T-helper 1 cell treated with Interleukin-12 subunit alpha and Interleukin-12 subunit beta and Interleukin-4 antibody, amounts not matched to agents 30 ng/mL and 1 ng/mL, for 36 hours (primary cell): ENCODE measurements around the gene PCSK5. TPM values are rescaled to one million over a fixed set of nuclear protein-coding genes. Genes with fewer than 3 reads are reported as not detected.
"Not testable (repeated sequence)": the region's sequence is repeated elsewhere in the genome, so short reads cannot be mapped to it uniquely, and the experiment has no call there.

Experiments
- intact Hi-C: fragments of 100-400 bp; cut with micrococcal nuclease; formaldehyde crosslinking; loops from one replicate; pipeline ENCODE4 v1.15.1; 2024
- total RNA-seq: library from RNA; stranded (reverse); gene quantifications from 2 replicates; pipeline ENCODE4 v1.2.3, GENCODE V29; 2022

PCSK5 gene
- total RNA-seq, 1 donor from 2014 or later = 7.1 TPM

DNA sequence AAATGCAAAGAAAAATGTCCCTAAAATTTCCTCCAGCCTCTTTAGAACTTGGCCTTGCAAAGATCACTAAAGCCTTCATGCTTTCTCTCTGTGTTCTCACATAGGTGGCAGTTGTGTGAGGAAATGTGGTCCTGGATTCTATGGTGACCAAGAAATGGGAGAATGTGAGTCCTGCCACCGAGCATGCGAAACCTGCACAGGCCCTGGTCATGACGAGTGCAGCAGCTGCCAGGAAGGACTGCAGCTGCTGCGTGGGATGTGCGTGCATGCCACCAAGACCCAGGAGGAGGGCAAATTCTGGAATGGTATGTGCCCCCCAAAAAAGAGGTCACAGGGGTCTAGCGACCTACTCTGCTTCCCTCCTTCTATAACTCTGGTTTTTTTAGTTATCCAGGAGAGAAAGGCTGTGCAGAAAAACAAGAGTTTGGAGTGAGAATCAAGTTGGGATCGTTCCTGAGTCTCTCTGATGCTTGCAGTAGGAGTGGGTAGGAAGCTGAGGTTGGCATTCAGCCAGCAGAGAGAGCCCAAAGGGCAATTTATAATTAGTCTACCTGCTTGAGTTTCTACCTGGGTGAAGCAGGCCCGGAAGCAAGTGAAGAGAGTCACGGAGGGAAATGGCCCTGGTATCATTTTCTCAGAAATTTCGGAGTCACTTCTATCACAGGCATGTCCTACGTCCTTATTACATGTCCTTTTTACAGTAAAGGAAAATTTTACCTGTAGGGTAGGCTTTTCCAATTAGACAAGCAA is 406.3 kb downstream of the PCSK5 start:
- intact Hi-C loops = no loop called here

GRCh38 chr9:76297721-76298239 is 407.3 kb downstream of the PCSK5 start:
- intact Hi-C loops = no loop called here

DNA sequence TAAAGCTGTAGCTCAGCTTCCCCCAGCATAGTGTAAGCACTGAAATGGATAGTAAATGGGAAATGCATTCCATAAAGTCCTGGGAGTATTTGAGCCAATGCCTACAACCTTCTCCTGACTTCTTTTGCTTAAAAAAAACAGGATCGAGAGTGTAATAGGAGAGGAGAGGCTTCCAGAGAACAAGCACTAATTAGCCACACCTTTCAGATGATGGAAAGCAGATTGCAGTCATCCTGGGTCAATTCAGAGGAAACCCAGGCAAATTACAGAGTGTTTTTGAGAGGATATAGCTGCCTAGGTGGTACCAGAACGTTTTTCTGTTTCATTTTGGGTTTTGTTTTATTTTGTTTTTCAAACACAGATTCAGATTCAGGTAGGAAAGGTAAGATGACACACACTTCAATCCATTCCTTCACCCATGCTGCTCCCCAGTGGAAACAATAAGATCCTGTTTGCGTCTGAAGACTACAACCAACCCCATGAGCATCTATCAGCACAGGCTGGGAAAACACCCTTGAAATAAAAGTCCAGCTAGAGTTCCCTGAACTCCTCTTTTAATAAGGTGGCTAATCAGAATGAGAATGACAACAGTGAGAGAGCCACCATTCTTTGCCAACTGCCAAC is 408.2 kb downstream of the PCSK5 start:
- intact Hi-C loops = no loop called here

- intact Hi-C loops = loop anchor here (2.0 to 10.0 kb wide), 8 partner anchors 278 to 1525 kb away; partner anchors contain the start of gene PCSK5
These were observed 412.1 kb downstream of the PCSK5 start for GRCh38 chr9:76302543-76302942.

GRCh38 chr9:76302947-76303550 is 412.6 kb downstream of the PCSK5 start:
- intact Hi-C loops = loop anchor here (2.0 to 10.0 kb wide), 8 partner anchors 278 to 1526 kb away; partner anchors contain the start of gene PCSK5

DNA sequence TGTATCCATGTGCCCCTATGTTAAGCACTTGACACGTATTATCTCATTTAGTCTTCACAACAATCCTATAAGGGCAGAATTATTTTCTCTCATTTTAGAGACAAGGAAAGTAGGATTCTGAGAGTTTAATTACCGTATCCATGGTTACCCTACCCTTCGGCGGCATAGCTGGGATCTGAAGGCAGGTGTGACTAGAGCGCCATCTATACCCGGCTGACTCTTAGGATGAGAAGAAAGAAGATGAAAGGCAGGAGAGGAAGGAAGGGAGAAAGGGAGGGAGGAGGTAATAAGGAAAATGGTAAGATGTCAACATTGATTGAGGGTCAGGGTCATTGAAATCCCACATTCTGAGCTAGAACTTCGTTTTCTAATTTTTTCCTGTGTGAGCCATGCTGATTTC is 416.6 kb downstream of the PCSK5 start:
- intact Hi-C loops = loop anchor here (10.0 kb wide), 1 partner anchor 812 kb away; no protein-coding TSS in a partner anchor

DNA sequence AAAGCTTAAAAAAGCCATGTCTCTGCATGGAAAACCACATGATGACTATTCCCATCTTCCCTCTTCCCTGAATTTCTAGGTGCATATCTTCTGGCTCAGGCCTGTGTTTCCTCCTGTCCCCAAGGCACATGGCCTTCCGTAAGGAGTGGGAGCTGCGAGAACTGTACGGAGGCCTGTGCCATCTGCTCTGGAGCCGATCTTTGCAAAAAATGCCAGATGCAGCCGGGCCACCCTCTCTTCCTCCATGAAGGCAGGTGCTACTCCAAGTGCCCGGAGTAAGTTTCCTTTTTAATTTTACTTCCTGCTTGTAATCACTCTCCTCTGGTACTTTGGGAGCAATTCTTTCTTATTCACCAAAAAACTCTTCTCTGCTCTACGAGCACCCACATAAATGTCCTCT is 420.1 kb downstream of the PCSK5 start:
- intact Hi-C loops = no loop called here

DNA sequence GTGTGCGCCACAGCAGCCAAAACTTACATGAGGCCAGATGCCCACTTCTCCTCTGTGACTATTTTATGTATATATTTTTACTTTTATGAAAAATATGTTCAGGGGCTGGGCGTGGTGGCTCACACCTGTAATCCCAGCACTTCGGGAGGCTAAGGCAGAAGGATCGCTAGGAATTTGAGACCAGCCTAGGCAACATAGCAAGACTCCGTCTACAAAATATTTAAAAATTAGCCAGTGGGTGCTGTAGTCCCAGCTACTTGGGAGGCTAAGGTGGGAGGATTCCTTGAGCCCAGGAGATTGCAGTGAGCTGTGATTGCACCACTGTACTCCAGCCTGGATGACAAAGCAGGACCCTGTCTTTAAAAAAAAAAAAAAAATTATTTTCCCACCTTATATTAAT is 420.5 kb downstream of the PCSK5 start:
- intact Hi-C loops = no loop called here

DNA sequence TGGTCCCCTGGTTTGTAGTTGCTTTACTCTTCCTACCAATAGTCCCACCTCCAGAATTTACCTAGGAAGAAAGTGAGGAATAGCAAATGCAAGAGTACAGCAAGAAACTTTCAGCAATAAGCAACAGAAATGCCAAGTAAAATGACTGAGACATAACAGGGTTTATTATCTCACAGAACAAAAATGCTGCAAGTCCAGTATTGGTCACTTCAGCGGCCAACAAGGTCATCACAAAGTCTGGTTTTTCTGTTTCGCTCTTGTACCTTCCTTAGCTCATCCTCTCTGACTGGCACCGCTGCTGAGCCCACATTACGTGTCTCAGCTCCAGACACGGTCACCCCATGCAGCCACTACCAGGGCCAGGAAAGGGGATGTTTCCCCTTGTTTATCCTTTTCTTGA is 421.1 kb downstream of the PCSK5 start:
- intact Hi-C loops = no loop called here

GRCh38 chr9:76313771-76314170 is 423.3 kb downstream of the PCSK5 start:
- intact Hi-C loops = no loop called here

- intact Hi-C loops = no loop called here
These were observed 423.8 kb downstream of the PCSK5 start for GRCh38 chr9:76314321-76314720.

DNA sequence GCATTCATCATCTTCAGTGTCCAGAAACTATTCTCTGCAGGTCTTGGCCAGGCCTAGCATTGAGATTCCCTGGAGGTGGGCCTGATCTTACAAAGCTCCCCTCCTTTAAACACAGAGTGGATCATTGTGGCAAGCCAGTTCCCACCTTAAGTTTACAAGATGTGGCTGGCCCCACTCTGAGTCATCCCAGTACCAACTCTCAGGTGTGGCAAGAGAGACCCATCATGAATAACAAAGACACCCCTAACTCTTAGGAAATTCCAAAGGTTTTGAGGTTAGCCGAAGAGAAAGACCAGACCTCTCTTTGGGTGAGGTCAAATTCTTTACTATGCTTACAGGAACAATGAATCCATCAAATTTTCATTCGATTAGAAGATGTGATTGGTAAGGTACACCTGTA is 425.6 kb downstream of the PCSK5 start:
- intact Hi-C loops = no loop called here

- intact Hi-C loops = not testable (repeated sequence)
These were observed 429.0 kb downstream of the PCSK5 start for GRCh38 chr9:76319466-76319865.

DNA sequence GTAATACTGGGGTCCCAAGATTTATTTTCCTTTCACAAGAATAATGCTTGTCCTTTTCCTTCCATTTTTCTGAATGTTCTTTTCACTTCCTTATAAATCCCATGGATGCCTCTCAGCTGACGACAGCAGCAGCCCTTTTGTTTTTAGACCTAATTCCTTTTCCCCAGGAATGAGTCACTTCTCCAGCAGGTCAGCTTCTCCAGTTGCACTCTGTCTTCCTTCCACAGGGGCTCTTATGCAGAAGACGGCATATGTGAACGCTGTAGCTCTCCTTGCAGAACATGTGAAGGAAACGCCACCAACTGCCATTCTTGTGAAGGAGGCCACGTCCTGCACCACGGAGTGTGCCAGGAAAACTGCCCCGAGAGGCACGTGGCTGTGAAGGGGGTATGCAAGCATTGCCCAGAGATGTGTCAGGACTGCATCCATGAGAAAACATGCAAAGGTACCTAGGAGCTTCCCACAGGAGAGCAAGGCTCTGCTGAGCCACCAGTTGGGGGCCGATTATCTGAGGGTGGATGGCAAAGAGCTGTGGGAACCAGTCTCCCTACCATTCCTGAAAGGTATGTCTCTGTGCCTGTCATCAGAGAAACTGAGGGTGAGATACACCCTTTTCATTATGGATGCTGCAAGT is 430.8 kb downstream of the PCSK5 start:
- intact Hi-C loops = no loop called here

GRCh38 chr9:76322810-76323209 is 432.3 kb downstream of the PCSK5 start:
- intact Hi-C loops = no loop called here

DNA sequence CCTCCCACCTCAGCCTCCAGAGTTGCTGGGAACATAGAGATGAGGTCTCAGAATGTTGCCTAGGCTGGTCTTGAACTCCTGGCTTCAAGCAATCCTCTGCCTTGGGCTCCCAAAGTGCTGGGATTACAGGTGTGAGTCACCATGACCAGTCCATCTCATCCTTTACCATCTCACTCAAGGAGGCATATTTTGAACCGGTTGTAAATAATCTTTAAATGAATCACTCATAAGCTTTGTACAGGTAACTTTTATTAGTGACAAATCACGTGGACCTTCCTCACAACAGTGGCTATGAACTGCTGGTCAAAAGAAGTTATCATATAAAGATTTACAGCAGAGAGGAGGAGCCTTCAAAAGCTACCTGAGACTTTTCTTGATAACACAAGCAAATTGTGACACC is 433.0 kb downstream of the PCSK5 start:
- intact Hi-C loops = no loop called here

- intact Hi-C loops = not testable (repeated sequence)
These were observed 433.6 kb downstream of the PCSK5 start for GRCh38 chr9:76324030-76324429.

DNA sequence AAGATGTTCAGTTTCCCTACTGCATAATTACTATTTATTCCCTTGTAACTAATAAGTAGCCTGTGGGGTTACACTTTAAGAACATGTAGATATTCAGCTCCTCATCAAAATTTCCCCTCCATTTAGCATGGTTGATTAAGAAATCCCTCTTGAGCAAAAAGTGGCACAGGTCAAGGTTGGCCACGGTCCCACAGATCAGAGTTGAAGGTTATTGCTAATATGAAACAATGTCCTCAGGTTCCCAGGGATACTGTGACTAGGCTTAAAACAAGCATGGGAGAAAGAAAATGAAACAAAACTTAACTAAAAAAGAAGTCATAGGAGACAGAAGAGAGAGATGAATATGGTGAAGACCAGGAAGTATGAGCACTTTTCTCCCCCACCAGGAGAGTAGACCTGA is 439.6 kb downstream of the PCSK5 start:
- intact Hi-C loops = no loop called here

GRCh38 chr9:76333388-76333787 is 442.9 kb downstream of the PCSK5 start:
- intact Hi-C loops = no loop called here

DNA sequence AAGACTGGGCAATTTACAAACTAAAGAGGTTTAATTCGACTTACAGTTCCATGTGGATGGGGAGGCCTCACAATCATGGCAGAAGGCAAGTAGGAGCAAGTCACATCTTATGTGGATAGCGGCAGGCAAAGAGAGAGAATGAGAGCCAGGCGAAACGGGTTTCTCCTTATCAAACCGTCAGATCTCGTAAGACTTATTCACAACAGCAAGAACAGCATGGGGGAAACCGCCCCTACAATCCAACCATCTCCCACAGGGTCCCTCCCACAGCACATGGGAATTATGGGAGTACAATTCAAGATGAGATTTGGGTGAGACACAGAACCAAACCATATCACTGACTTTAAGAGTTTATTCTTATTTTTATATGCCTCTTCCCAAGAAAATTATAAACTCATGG is 443.5 kb downstream of the PCSK5 start:
- intact Hi-C loops = no loop called here

- intact Hi-C loops = no loop called here
These were observed 445.6 kb downstream of the PCSK5 start for GRCh38 chr9:76336027-76336426.

DNA sequence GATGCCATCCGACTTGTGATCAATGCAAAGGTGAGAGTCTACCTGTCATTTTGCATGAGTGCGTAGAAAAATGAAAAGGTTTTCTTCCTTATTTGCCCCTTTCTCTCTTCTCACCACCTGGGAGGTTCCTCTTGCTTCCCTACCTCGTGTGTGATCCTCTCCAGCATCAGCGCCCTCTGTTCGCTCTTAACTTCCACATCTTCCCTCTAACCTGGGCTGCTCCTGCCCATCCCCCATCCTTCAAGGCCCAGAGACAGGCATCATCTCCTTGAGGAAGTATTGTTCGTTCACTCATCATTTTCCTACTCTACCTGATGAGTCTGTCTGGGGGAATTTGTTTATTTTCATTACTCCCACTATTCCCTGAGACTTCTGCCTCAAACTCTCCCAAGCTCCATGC is 447.9 kb downstream of the PCSK5 start:
- intact Hi-C loops = no loop called here
